ENCODE data around the gene ERN1. TPM values are rescaled to one million over a fixed set of nuclear protein-coding genes. Genes with fewer than 3 reads are reported as not detected.

Gene ERN1
- total RNA-seq, 1 experiment from 2014 or later, result 8.0 TPM

DNA sequence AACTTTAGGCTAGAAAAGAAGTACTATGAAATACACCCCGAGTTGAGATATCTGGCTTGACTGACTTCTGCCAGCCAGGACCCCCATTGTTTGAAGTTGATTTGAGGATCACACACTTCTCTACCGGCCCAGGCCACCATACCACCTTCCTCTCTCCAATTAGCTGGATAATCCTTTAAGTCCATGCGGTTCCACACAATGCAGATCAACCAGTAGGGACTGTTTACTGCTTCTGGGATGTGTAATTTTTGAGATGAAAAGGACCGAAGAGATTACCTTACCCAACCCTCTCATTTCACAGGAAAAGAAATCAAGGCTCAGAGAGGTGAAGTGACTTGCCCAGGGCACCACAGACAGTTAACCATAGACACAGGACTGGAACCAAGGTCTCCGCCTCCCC lies 20.5 kb downstream of the ERN1 start:
- CTCF ChIA-PET, result no interaction called here

DNA sequence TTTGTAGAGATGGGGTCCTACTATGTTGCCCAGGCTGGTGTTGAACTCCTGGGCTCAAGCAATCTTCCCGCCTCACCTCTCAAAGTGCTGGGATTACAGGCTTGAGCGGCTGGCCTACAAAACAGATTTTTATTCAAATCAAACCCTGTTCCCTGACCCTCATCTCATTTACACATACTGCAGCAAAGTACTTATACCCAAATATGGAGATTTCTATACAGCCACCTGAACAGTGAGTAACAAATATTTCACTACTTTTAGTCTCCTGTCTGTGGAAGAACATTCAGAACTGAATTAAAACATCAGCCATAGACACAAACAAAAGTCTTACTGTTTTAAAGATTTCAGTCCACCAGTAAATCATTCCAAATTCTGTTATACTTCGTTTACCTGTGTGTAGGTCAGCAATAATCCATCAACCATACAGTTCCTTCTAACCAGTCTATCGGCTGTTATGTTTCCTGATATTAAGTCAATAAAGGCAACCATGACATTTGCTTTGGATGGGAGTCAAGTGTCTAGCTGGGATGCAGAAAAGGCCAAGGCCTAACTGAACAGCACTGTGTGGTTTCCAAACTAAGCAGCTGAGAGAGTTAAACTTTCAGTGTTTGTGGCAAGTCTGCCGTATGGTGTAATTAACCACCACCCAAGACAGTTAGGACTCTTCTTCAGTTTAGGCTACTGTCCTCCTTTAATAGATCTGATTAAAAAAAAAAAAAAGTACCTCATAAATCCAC lies 22.3 kb downstream of the ERN1 start:
- no peaks in the 10 kb centered on the region for H3K36me3 ChIP-seq (ENCODE audit: insufficient read depth, low read length, poor library complexity, severe bottlenecking)

More for the DNA sequence above, 20.5 kb downstream of the ERN1 start:
- DNase-seq (ENCODE audit: low spot score), result no peak
- no peaks in the 10 kb centered on the region for H3K9me3 ChIP-seq (ENCODE audit: low read depth, low read length, poor library complexity, severe bottlenecking)
- intact Hi-C loops (cut with micrococcal nuclease; ENCODE audit: unreplicated experiment), result no loop called here
- no peaks in the 10 kb centered on the region for H3K4me1 ChIP-seq (ENCODE audit: insufficient read depth, low read length, poor library complexity, severe bottlenecking)
- BruUV-seq (replicated peaks), result no TSS peak
- no peak overlapping the region for H3K27ac ChIP-seq (ENCODE audit: low read depth, low read length, poor library complexity, severe bottlenecking)
- POLR2A ChIA-PET (ENCODE audit: low non-redundant PET), result no interaction called here
- H3K27me3 ChIP-seq (replicated peaks; ENCODE audit: insufficient read depth, low read depth, low read length, poor library complexity), result no peaks in the 10 kb centered on the region
- no peaks in the 10 kb centered on the region for H3K36me3 ChIP-seq (ENCODE audit: insufficient read depth, low read length, poor library complexity, severe bottlenecking)
- no peak for TF ChIP-seq EZH2 (IDR thresholded peaks at IDR 0.05; ENCODE audit: borderline replicate concordance, low read depth, low read length, poor library complexity, severe bottlenecking)
- TF ChIP-seq, protein P1, sequence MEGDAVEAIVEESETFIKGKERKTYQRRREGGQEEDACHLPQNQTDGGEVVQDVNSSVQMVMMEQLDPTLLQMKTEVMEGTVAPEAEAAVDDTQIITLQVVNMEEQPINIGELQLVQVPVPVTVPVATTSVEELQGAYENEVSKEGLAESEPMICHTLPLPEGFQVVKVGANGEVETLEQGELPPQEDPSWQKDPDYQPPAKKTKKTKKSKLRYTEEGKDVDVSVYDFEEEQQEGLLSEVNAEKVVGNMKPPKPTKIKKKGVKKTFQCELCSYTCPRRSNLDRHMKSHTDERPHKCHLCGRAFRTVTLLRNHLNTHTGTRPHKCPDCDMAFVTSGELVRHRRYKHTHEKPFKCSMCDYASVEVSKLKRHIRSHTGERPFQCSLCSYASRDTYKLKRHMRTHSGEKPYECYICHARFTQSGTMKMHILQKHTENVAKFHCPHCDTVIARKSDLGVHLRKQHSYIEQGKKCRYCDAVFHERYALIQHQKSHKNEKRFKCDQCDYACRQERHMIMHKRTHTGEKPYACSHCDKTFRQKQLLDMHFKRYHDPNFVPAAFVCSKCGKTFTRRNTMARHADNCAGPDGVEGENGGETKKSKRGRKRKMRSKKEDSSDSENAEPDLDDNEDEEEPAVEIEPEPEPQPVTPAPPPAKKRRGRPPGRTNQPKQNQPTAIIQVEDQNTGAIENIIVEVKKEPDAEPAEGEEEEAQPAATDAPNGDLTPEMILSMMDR (conservative IDR thresholded peaks at IDR 0.05; ENCODE audit: low read depth, low read length), result no peak
- no peak overlapping the region for H3K4me3 ChIP-seq (ENCODE audit: low read depth, low read length, poor library complexity, severe bottlenecking)

DNA sequence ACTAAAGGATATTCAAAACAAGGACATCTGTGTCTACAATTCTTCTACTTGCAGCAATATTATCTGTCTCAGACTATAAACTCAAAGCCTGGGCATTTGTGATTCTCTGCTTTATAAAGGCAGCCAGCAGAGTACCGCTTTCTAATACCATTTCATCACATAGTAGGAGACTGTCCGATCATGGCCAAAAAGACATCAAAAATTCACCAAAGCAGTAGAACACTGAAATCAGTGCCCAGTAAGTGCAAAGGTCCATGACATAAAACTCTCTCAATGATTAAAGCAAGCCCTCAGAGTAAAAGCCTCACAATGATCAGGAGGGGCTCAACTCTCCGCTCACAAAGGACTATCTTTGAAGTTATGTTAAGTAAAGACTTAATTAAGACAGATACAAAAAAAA lies 23.0 kb downstream of the ERN1 start:
- Histone ChIP-seq H3K4me3 (ENCODE audit: low read depth, low read length, poor library complexity, severe bottlenecking) (no peak overlapping the region), H3K9me3 (ENCODE audit: low read depth, low read length, poor library complexity, severe bottlenecking) (no peaks in the 10 kb centered on the region), H3K4me1 (ENCODE audit: insufficient read depth, low read length, poor library complexity, severe bottlenecking) (no peaks in the 10 kb centered on the region), H3K27ac (ENCODE audit: low read depth, low read length, poor library complexity, severe bottlenecking) (no peak overlapping the region), H3K27me3 (replicated peaks; ENCODE audit: insufficient read depth, low read depth, low read length, poor library complexity) (no peaks in the 10 kb centered on the region), H3K36me3 (ENCODE audit: insufficient read depth, low read length, poor library complexity, severe bottlenecking) (no peaks in the 10 kb centered on the region)
- ChIA-PET CTCF (no interaction called here), POLR2A (ENCODE audit: low non-redundant PET) (no interaction called here)
- no peak for TF ChIP-seq EZH2 (IDR thresholded peaks at IDR 0.05; ENCODE audit: borderline replicate concordance, low read depth, low read length, poor library complexity, severe bottlenecking)
- TF ChIP-seq, protein P1 (conservative IDR thresholded peaks at IDR 0.05; ENCODE audit: low read depth, low read length), result no peak
- DNase-seq (ENCODE audit: low spot score), result no peak
- BruUV-seq (replicated peaks), result no TSS peak
- intact Hi-C loops (cut with micrococcal nuclease; ENCODE audit: unreplicated experiment), result no loop called here

More for the DNA sequence above, 22.3 kb downstream of the ERN1 start:
- TF ChIP-seq, protein P1 (conservative IDR thresholded peaks at IDR 0.05; ENCODE audit: low read depth, low read length), result no peak
- no peak for TF ChIP-seq EZH2 (IDR thresholded peaks at IDR 0.05; ENCODE audit: borderline replicate concordance, low read depth, low read length, poor library complexity, severe bottlenecking)
- BruUV-seq (replicated peaks), result no TSS peak
- intact Hi-C loops (cut with micrococcal nuclease; ENCODE audit: unreplicated experiment), result no loop called here
- Histone ChIP-seq H3K4me1 (ENCODE audit: insufficient read depth, low read length, poor library complexity, severe bottlenecking) (no peaks in the 10 kb centered on the region), H3K27ac (ENCODE audit: low read depth, low read length, poor library complexity, severe bottlenecking) (no peak overlapping the region), H3K9me3 (ENCODE audit: low read depth, low read length, poor library complexity, severe bottlenecking) (no peaks in the 10 kb centered on the region), H3K27me3 (replicated peaks; ENCODE audit: insufficient read depth, low read depth, low read length, poor library complexity) (no peaks in the 10 kb centered on the region), H3K4me3 (ENCODE audit: low read depth, low read length, poor library complexity, severe bottlenecking) (no peak overlapping the region)
- ChIA-PET POLR2A (ENCODE audit: low non-redundant PET) (no interaction called here), CTCF (no interaction called here)
- no peak for DNase-seq (ENCODE audit: low spot score)
